ENCODE measurements around the gene TMIE. TPM values are rescaled to one million over a fixed set of nuclear protein-coding genes. Genes with fewer than 3 reads are reported as not detected.

The TMIE gene
- total and polyA plus RNA-seq, 9 of the 15 experiments (the other 6 are each of a cell fraction or from before 2014, with no cell fraction given): not detected

- TF ChIP-seq THAP12 (CRISPR knock-in tag; IDR thresholded peaks at IDR 0.05): no peak
- TF ChIP-seq BRD9 (IDR thresholded peaks at IDR 0.05; ENCODE audit: low read depth, partially characterized antibody): no peak
These were observed 27.8 kb downstream of the TMIE start (continued) for GRCh38 chr3:46729038-46729437.

- Histone ChIP-seq H3K4me1 (replicated peaks in 1 of 2; ENCODE audit: control insufficient read depth in 2 of 2, insufficient read depth in 2 of 2, low read length in 2 of 2) (0 out of 5 replicates have a peak, but pooled peaks cover 0 to 4% of the 10 kb centered on the region in 2 experiments), H3K9me3 (replicated peaks; ENCODE audit: control insufficient read depth, insufficient read depth, low read depth, low read length) (no peaks in the 10 kb centered on the region), H3K4me2 (ENCODE audit: insufficient read depth, low read length) (no peak overlapping the region), H2AFZ (ENCODE audit: low read depth, low read length) (no peak overlapping the region), H3K27me3 (ENCODE audit: control insufficient read depth in 2 of 2, insufficient read depth in 2 of 2, low read length in 2 of 2) (peaks cover 16 to 40% of the 10 kb centered on the region in 2 experiments; a peak in 4 of 5 replicates), H3K4me3 (no peak overlapping the region), H3K36me3 (ENCODE audit: control insufficient read depth, insufficient read depth, low read length) (no peaks in the 10 kb centered on the region), H3K27ac (ENCODE audit: extremely low read depth, low read depth, low read length) (no peak overlapping the region), H3K9me1 (ENCODE audit: control insufficient read depth, insufficient read depth, low read length) (no peaks in the 10 kb centered on the region), H3K9ac (ENCODE audit: insufficient read depth in 1 of 2, low read depth in 2 of 2, low read length in 2 of 2) (no peak overlapping the region), H4K20me1 (replicated peaks; ENCODE audit: control insufficient read depth, insufficient read depth, low read length) (peaks cover 6% of the 10 kb centered on the region; the same call in 1 of the 2 replicates), H3K79me2 (ENCODE audit: control insufficient read depth, insufficient read depth, low read length) (no peaks in the 10 kb centered on the region)
- FAIRE-seq (no peak), DNase-seq (ENCODE audit: extremely low read depth in 1 of 4, low spot score in 3 of 4) (no peak), ATAC-seq (no peak)
- BruUV-seq (replicated peaks): no TSS peak
- POLR2A ChIA-PET: no interaction called here
- intact Hi-C loops (cut with micrococcal nuclease): no loop called here
- CTCF ChIA-PET (ENCODE audit: low intra/inter-chr PET ratio): no interaction called here
- TF ChIP-seq E2F5 (CRISPR knock-in tag; IDR thresholded peaks at IDR 0.05): no peak
- in situ Hi-C loops (cut with MboI): no loop called here
- 0% methylated on average over 2 of the region's 2 CpGs for WGBS (ENCODE audit: insufficient coverage, low coverage, missing lambda C conversion rate)
These were observed 29.6 kb downstream of the TMIE start for GRCh38 chr3:46730819-46731218.

Data from K562 (cell line).